Cardiac fibroblast (primary cell): ENCODE data around the gene FES.
"Not testable (repeated sequence)": the region's sequence is repeated elsewhere in the genome, so short reads cannot be mapped to it uniquely, and the experiment has no call there.

Experiments
- DNase-seq, 2 donors: peaks; one replicate each; pipeline versions ENCODE4 v3.0.0 to v3.0.0-alpha.2; 2010; ENCODE audit warnings: low read depth in 2 of 2
- H3K4me3 ChIP-seq, 2 donors: replicated peaks in 1 of 2; 1 replicate in 1 of 2; 2 replicates in 1 of 2; pipeline ENCODE4 v1.5.1; 2011; ENCODE audit warnings: low read depth in 2 of 2, low read length in 2 of 2, mild to moderate bottlenecking in 2 of 2, moderate library complexity in 1 of 2
- CTCF ChIP-seq: IDR thresholded peaks from one replicate; pipeline ENCODE4 v1.5.1; 2011; ENCODE audit warnings: low read depth, mild to moderate bottlenecking, low read length, inconsistent platforms

FES gene

GRCh38 chr15:90921887-90922286 is 37.6 kb downstream of the FES start:
- no peak overlapping the region for H3K4me3 ChIP-seq
- no peak for DNase-seq
- no peak for TF ChIP-seq CTCF

GRCh38 chr15:90922712-90923322 is 38.5 kb downstream of the FES start:
- not testable (repeated sequence) for H3K4me3 ChIP-seq, DNase-seq

GRCh38 chr15:90924375-90924774 is 40.1 kb downstream of the FES start:
- DNase-seq = no peak
- no peak for TF ChIP-seq CTCF
- H3K4me3 ChIP-seq = no peak overlapping the region

GRCh38 chr15:90926766-90927165 is 42.5 kb downstream of the FES start:
- DNase-seq, H3K4me3 ChIP-seq: not testable (repeated sequence)

- not testable (repeated sequence) for DNase-seq, H3K4me3 ChIP-seq
Observed at GRCh38 chr15:90928106-90928505, 43.8 kb downstream of the FES start.

- H3K4me3 ChIP-seq = peak overlapping the region; percentile 56 to 64
- TF ChIP-seq CTCF = no peak
- no peak for DNase-seq
Observed at GRCh38 chr15:90929246-90930019, 45.1 kb downstream of the FES start.

GRCh38 chr15:90930861-90931574 is 46.7 kb downstream of the FES start:
- no peak for TF ChIP-seq CTCF
- DNase-seq = peak; percentile 26 to 48
- peak overlapping the region in 1 of 2 donors; percentile 64 for H3K4me3 ChIP-seq

- TF ChIP-seq CTCF = no peak
- no peak for DNase-seq
- peak overlapping the region in 1 of 2 donors; percentile 70 for H3K4me3 ChIP-seq
Observed at GRCh38 chr15:90931575-90931827, 47.2 kb downstream of the FES start.
